Fibroblast of the aortic adventitia (primary cell): ENCODE data around the gene APOL6. TPM values are rescaled to one million over a fixed set of nuclear protein-coding genes. Genes with fewer than 3 reads are reported as not detected.

ENCODE experiments used
- DNase-seq: peaks from one replicate; pipeline ENCODE4 v3.0.0-alpha.2; 2010; ENCODE audit warnings: low read depth
- H3K4me3 ChIP-seq: 2 replicates; pipeline ENCODE4 v1.5.1; 2011; ENCODE audit warnings: low read depth, mild to moderate bottlenecking, control low read depth, low read length, moderate library complexity
- total RNA-seq: library from RNA; depleted of rRNA; stranded (reverse); fragments of >200 nt; gene quantifications from 2 replicates; pipeline ENCODE4 v1.2.3, GENCODE V29; 2012; ENCODE audit warnings: low replicate concordance
- TF ChIP-seq, protein P1 (sequence below): IDR thresholded peaks from 2 replicates; pipeline ENCODE4 v1.5.1; 2011; ENCODE audit warnings: mild to moderate bottlenecking, low read length, control low read depth, inconsistent platforms; ENCODE audit not compliant: insufficient read depth

APOL6 gene
- total RNA-seq, 1 donor = 29.4 TPM

DNA sequence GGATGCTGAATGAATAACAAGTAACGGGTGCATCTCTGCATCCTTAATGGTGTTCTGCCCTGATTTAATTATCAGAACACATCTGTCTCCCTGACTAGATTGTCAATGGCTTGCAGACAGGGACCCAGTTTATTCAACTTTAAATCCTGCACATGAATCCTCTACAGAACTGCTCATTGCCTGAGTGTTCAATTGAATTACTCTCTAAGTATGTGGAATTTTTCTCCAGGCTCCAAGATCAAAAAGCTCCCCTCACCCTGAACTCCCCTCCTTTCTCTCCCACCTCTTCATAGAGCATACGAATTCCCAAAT, 42.9 kb upstream of the APOL6 start:
- TF ChIP-seq, protein P1, sequence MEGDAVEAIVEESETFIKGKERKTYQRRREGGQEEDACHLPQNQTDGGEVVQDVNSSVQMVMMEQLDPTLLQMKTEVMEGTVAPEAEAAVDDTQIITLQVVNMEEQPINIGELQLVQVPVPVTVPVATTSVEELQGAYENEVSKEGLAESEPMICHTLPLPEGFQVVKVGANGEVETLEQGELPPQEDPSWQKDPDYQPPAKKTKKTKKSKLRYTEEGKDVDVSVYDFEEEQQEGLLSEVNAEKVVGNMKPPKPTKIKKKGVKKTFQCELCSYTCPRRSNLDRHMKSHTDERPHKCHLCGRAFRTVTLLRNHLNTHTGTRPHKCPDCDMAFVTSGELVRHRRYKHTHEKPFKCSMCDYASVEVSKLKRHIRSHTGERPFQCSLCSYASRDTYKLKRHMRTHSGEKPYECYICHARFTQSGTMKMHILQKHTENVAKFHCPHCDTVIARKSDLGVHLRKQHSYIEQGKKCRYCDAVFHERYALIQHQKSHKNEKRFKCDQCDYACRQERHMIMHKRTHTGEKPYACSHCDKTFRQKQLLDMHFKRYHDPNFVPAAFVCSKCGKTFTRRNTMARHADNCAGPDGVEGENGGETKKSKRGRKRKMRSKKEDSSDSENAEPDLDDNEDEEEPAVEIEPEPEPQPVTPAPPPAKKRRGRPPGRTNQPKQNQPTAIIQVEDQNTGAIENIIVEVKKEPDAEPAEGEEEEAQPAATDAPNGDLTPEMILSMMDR = no peak
- no peak overlapping the region for H3K4me3 ChIP-seq
- no peak for DNase-seq

GRCh38 chr22:35605851-35606481, 42.3 kb upstream of the APOL6 start:
- TF ChIP-seq, protein P1 = no peak
- H3K4me3 ChIP-seq = no peak overlapping the region
- DNase-seq = no peak

GRCh38 chr22:35606916-35607315, 41.3 kb upstream of the APOL6 start:
- DNase-seq = no peak
- TF ChIP-seq, protein P1 = no peak
- no peak overlapping the region for H3K4me3 ChIP-seq

DNA sequence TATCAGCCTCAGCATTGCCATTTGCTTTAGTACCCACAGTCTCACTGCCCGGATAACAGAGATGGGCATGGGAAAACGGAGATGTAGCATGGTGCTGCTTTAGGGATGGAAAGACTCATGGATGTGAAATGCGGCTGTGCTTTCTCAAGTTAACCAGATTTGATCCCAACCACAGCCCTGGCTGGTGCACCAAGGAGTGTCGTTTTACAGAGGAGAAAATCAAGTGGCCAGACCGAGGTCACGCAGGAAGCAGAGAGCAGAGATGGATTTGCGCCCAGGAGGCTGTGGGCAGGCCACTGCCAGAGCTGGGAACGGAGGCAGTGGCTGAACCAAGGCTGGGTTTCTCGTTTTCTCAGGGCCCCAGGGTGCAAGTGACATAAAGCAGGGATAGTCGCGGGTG, 40.2 kb upstream of the APOL6 start:
- no peak for DNase-seq
- H3K4me3 ChIP-seq = no peak overlapping the region
- TF ChIP-seq, protein P1 = no peak

DNA sequence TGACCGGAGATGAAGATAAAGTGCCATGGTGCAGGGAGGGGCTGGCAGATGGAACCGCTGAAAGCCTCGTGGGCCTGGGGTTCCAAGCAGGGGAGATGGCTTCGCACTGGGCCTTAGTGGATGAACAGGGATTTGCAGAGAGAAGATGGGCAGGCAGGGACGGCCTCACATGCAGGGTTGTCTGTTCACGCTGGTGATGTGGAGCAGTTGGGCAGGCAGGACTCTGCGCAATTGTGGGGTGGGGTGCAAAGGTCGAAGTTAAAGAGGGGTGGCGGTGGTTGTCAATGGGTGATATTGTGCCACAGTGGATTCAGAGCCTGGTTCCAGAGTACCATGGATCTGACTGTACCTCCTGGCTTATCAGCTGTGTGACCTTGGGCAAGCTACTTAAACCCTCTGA, 39.0 kb upstream of the APOL6 start:
- DNase-seq = no peak
- TF ChIP-seq, protein P1 = no peak

GRCh38 chr22:35609761-35610160, 38.5 kb upstream of the APOL6 start:
- no peak for DNase-seq
- no peak overlapping the region for H3K4me3 ChIP-seq
- TF ChIP-seq, protein P1 = no peak

More for the DNA sequence above, 39.0 kb upstream of the APOL6 start:
- H3K4me3 ChIP-seq = no peak overlapping the region

- DNase-seq = no peak
- H3K4me3 ChIP-seq = no peak overlapping the region
- TF ChIP-seq, protein P1 = no peak
Observed at GRCh38 chr22:35610741-35611140, 37.5 kb upstream of the APOL6 start.
